Activated CD8-positive, alpha-beta memory T cell treated with anti-CD3 and anti-CD28 coated beads, Interleukin-2, amount 50 U/mL, for 24 hours (primary cell): ENCODE data around the gene MED13L.

Experiments used
- DNase-seq: peaks from one replicate; pipeline ENCODE4 v3.0.0-alpha.2; 2020; ENCODE audit errors: extremely low read depth

Gene MED13L

GRCh38 chr12:116184763-116185162 lies 92.7 kb downstream of the MED13L start:
- DNase-seq = no peak

- no peak for DNase-seq
Observed at GRCh38 chr12:116183741-116184141, 93.8 kb downstream of the MED13L start.

- no peak for DNase-seq
Observed at GRCh38 chr12:116182359-116183063, 95.0 kb downstream of the MED13L start.

- no peak for DNase-seq
Observed at GRCh38 chr12:116180448-116180847, 97.0 kb downstream of the MED13L start.

- no peak for DNase-seq
Observed at GRCh38 chr12:116179384-116179783, 98.1 kb downstream of the MED13L start.

GRCh38 chr12:116177017-116177416 lies 100.5 kb downstream of the MED13L start:
- no peak for DNase-seq

GRCh38 chr12:116174904-116175303 lies 102.6 kb downstream of the MED13L start:
- no peak for DNase-seq

GRCh38 chr12:116174006-116174405 lies 103.5 kb downstream of the MED13L start:
- no peak for DNase-seq

GRCh38 chr12:116172224-116172849 lies 105.2 kb downstream of the MED13L start:
- no peak for DNase-seq

- no peak for DNase-seq
Observed at GRCh38 chr12:116171549-116171948, 105.9 kb downstream of the MED13L start.

- no peak for DNase-seq
Observed at GRCh38 chr12:116169071-116169470, 108.4 kb downstream of the MED13L start.

GRCh38 chr12:116166306-116166705 lies 111.2 kb downstream of the MED13L start:
- DNase-seq = no peak

- DNase-seq = no peak
Observed at GRCh38 chr12:116165036-116165425, 112.5 kb downstream of the MED13L start.

GRCh38 chr12:116164250-116165035 lies 113.0 kb downstream of the MED13L start:
- no peak for DNase-seq

- DNase-seq = no peak
Observed at GRCh38 chr12:116162071-116162470, 115.4 kb downstream of the MED13L start.

- DNase-seq = no peak
Observed at GRCh38 chr12:116161588-116161987, 115.9 kb downstream of the MED13L start.

- DNase-seq = no peak
Observed at GRCh38 chr12:116160883-116161458, 116.5 kb downstream of the MED13L start.

- no peak for DNase-seq
Observed at GRCh38 chr12:116160231-116160630, 117.3 kb downstream of the MED13L start.

GRCh38 chr12:116159593-116160200 lies 117.8 kb downstream of the MED13L start:
- no peak for DNase-seq

- no peak for DNase-seq
Observed at GRCh38 chr12:116159175-116159574, 118.3 kb downstream of the MED13L start.

- DNase-seq = no peak
Observed at GRCh38 chr12:116157845-116158267, 119.6 kb downstream of the MED13L start.

- DNase-seq = no peak
Observed at GRCh38 chr12:116156614-116157013, 120.9 kb downstream of the MED13L start.
